Stimulated activated CD4-positive, alpha-beta T cell treated with anti-CD3 and anti-CD28 coated beads, Interleukin-1b, Interleukin-23, amount 100 ng/mL, for 4 hours (primary cell): ENCODE data around the gene ZNF396.

Experiments
- DNase-seq, 2 donors: peaks; one replicate each; pipeline ENCODE4 v3.0.0-alpha.2; 2020; ENCODE audit warnings: low read depth in 2 of 2

Gene ZNF396

DNA sequence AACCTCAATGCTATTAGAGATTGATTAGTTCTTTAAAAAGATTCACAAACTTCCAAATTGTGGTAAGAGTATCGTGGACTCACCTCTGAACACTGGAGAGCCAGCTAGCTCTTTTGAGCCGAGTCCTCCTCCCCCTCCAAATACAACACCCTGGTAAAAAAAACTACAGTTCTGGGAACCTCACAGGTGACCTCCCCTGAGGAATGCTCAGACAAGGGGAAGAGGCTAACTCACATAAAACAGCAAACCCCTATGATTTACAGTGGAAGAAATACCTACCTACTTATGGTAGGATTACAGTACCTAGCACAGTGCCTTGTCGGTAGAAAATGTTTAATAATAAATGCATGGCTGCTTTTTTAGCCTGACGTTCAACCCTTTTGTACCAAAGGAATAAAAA is 41.3 kb downstream of the ZNF396 start:
- no peak for DNase-seq

DNA sequence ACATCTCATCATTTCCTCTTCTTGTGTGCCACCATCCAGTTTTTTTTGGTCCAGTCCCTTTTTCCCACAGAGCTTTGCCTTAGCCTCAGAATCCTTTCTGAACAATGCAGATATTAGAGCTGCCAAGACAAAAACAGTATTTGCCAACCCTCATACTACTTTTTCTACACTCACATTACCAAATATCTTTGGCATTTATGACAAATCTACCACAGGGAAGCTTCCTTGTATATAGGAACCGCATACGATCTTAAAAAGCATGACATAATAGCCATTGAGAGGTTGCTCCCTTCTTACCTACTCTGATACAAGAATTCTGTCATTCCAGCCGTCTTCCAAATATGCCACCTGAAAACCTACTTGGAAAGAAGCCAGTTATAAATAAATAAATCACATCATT is 42.3 kb downstream of the ZNF396 start:
- DNase-seq = no peak

DNA sequence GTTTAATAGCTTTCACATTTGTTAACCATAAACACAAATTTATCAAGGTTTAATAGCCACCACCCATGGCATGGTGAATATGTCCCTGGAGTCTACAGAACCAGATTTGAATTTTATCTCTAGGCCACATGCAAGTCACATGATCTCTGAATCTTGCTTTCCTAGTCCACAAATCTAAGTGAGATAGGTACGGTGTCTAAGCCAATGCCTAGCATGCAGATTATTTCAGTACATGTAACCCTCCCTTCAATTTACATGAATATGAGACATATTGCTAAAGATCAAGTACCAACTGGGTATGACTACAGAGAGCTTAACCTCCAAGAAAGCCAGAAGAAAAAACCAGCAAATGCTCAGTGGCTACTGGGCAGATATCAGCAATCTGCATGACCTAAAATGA is 42.9 kb downstream of the ZNF396 start:
- no peak for DNase-seq

DNA sequence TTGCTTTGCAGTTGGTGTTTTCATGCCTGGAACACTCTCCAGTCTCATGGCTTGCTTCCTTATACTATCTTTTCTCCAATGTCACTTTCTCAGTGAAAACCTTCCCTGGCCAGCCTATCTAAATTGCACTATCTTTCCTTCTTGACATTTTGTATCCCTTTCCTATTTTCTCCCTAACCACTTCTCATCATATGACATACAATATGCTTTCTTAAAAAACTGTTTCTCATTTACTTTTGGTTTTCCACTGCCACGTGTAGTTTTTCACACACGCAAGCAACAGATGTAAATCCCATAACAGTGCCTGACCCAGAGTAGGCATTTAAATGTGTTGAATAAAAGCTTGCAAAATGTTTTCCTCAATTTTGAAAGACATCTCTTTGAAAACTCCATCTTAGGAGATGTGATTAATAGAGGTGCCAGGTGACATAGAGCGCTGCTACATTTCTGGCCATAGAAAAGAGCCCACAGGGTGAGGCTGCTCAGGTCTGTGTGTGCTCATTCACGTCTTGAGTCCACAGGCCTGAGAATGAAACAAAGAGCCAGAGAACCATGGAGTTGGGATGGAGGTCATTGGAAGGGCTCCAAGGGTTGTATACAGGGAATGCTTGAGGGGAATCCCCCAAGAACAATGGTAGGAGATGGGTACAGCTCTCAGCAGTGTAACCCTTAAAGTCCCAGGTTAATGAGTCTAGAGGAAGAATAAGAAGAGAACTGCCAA is 45.6 kb downstream of the ZNF396 start:
- DNase-seq = no peak

DNA sequence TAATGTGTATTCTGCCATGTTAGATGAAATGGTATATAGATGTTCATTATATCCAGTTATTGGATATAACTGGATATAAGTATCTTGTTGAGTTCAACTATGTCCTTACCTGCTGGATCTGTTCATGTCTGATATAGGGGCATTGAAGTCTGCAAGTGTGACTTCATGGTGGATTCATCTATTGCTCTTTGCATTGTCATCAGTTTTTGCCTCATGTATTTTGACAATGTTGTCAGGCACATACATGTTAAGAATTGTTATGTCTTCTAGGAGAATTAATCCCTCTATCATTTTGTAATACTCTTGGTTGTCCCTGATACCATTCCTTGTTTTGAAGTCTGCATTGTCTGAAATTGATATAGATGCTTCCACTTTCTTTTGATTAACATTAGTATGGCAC is 48.3 kb downstream of the ZNF396 start:
- no peak for DNase-seq

DNA sequence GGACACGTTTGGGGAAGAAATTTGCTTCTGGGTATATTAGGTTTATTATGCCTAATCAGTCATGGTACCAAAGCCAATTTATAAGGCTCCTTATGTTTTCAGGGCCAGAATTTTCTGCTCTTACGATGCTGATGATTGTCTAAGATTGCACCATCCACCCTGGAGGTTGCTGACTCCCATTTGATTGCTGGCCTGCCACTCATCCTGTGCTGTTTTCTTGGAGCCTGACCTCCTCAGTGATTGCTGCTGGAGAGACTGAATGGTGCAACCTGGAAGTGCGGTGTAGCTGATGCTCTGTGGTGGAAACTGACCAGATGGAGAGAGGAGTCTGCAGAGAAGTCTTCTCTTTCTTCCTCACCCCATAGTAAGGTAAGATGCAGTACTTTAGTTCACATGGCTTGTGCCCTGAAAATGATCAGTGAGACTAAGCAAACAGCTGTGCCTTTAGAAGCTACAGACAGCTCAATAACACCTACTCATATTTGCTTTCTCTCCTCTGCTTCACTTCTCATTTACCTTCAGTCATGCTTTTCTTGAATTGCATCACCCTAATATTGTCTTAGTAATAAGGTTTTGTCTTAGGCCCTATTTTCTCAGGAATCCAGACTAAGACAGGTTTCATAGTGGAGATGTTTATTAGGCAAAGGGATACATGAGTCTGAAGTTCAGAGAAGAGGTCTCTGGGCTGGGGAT is 50.3 kb downstream of the ZNF396 start:
- DNase-seq = no peak

GRCh38 chr18:35324926-35325655 is 52.0 kb downstream of the ZNF396 start:
- no peak for DNase-seq

GRCh38 chr18:35322486-35323458 is 54.4 kb downstream of the ZNF396 start:
- DNase-seq = no peak
